Urinary bladder (tissue), 4 donors: ENCODE measurements around the gene MYH14. TPM values are rescaled to one million over a fixed set of nuclear protein-coding genes. Genes with fewer than 3 reads are reported as not detected.
"Not testable (repeated sequence)": the region's sequence is repeated elsewhere in the genome, so short reads cannot be mapped to it uniquely, and the experiment has no call there.

Experiments
- DNase-seq: peaks from one replicate; pipeline ENCODE4 v3.0.0-alpha.2; 2015; ENCODE audit errors: extremely low spot score
- H3K27ac ChIP-seq: one replicate; pipeline ENCODE4 v1.5.1; 2013; ENCODE audit warnings: low read depth, mild to moderate bottlenecking, moderate library complexity
- H3K36me3 ChIP-seq: one replicate; pipeline ENCODE4 v1.6.1; 2013; ENCODE audit warnings: mild to moderate bottlenecking, moderate library complexity; ENCODE audit not compliant: insufficient read depth
- H3K4me1 ChIP-seq: one replicate; pipeline ENCODE4 v1.6.1; 2013; ENCODE audit warnings: mild to moderate bottlenecking, moderate library complexity; ENCODE audit not compliant: insufficient read depth
- H3K4me3 ChIP-seq: one replicate; pipeline ENCODE4 v1.5.1; 2013; ENCODE audit warnings: low read depth, low read length
- WGBS: extraction: QIAGEN DNeasy Blood & Tissue Kit; methylation state at CpG from one replicate; pipeline ENCODE4 v1.1.7; 2013; 5-methylcytosine and 5-hydroxymethylcytosine counted together
- polyA plus RNA-seq: library from polyadenylated mRNA; stranded (reverse); fragments of 200-250 nt; gene quantifications from one replicate; pipeline ENCODE4 v1.2.3, GENCODE V29; 2013
- total RNA-seq: library from RNA; depleted of rRNA; stranded (reverse); fragments of >200 nt; gene quantifications from one replicate; pipeline ENCODE4 v1.2.3, GENCODE V29; 2014
- donor health status: healthy with polysubstance abuse.
- donor health status: healthy.

The MYH14 gene
- total and polyA plus RNA-seq, 2 donors: 7.0 to 15.5 TPM

DNA sequence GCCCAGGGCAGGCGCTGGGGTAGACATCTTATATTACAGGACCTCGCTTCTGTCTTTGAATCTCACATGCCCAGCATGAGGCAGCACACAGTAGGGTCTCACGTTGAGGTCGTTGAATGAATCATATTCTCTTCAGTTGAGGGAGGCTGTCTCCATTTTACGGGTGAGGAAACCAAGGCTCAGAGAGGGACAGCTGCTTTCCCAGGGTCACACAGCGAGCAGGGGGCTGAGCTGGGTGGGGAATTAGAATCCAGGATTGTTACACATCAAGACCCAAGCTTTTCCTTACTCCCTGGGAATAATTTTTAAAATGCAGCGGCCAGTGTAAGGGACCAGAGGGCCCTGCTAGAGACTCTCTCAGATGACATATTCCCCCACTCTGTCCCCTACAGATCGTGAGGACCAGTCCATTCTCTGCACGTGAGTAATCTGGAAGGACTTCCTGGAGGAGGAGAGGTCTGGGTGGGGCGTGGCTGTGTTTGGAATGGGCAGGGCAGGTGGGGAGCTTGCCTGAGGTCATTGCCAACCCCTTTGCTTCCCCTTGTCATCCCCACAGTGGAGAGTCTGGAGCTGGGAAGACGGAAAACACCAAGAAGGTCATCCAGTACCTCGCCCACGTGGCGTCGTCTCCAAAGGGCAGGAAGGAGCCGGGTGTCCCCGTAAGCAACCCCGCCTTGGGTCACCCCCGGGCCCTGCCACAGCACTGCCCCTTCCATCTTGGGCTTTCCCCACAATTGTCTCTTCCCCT lies 19.4 kb downstream of the MYH14 start:
- no peaks in the 10 kb centered on the region for H3K4me1 ChIP-seq
- no peak overlapping the region for H3K27ac ChIP-seq
- WGBS: 86% methylated on average over 19 of the region's 19 CpGs
- no peaks in the 10 kb centered on the region for H3K36me3 ChIP-seq
- no peak for DNase-seq
- H3K4me3 ChIP-seq: no peak overlapping the region

GRCh38 chr19:50223439-50223716 lies 20.0 kb downstream of the MYH14 start:
- Histone ChIP-seq H3K4me1 (no peaks in the 10 kb centered on the region), H3K4me3 (no peak overlapping the region), H3K36me3 (no peaks in the 10 kb centered on the region), H3K27ac (no peak overlapping the region)
- 88% methylated on average over 3 of the region's 3 CpGs for WGBS
- no peak for DNase-seq

DNA sequence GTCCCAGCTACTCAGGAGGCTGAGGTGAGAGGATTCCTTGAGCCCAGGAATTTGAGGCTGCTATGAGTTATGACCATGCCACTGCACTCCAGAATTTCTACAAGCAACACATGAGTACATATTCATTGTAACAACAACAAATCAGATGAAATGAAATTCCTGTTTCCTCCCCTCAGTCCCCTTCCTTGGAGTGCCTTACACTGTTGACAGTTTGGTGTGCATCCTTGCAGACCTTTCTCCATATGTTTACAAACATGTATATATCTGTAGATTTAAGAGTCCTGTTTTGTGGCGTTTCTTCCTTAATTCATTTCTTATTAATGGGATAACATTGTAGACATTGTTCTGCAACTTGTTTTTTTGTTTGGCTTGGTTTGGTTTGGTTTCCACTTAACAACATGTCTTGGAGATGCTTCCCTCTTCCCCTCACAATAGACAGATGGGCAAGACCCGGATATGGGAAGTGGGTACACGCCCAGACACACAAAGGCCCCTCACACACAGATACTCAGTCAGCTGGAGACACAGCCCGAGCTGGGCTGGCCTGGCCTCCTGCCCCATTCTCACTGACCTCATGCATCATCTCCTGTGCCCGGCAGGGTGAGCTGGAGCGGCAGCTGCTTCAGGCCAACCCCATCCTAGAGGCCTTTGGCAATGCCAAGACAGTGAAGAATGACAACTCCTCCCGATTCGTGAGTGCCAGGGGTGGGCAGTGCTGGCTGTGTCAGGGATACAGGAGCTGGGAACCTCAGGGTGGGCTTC lies 21.7 kb downstream of the MYH14 start:
- Histone ChIP-seq H3K4me3 (no peak overlapping the region), H3K4me1 (no peaks in the 10 kb centered on the region), H3K36me3 (no peaks in the 10 kb centered on the region), H3K27ac (no peak overlapping the region)
- WGBS: 65% methylated on average over 8 of the region's 8 CpGs
- DNase-seq: no peak

DNA sequence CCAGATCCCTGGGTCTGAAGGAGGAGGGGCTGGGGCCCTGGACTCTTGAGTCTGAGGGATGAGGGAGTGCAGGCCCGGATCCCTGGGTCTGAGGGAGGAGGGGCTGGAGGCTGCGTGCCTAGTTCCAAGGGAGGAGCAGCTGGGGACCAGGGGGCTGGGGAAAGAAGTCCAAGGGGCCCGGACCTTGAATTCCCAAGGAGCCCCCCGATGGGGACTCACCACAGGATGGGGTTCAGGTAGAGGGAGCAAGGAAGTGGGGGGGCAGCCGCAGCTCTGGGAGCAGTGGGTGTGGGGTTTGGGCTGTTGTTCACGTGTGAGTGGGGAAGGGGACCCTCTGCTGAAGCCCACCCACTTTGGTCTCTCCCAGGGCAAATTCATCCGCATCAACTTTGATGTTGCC lies 23.1 kb downstream of the MYH14 start:
- no peaks in the 10 kb centered on the region for H3K4me1 ChIP-seq
- H3K27ac ChIP-seq: no peak overlapping the region
- H3K4me3 ChIP-seq: no peak overlapping the region
- no peaks in the 10 kb centered on the region for H3K36me3 ChIP-seq
- WGBS: 58% methylated on average over 7 of the region's 7 CpGs
- no peak for DNase-seq

DNA sequence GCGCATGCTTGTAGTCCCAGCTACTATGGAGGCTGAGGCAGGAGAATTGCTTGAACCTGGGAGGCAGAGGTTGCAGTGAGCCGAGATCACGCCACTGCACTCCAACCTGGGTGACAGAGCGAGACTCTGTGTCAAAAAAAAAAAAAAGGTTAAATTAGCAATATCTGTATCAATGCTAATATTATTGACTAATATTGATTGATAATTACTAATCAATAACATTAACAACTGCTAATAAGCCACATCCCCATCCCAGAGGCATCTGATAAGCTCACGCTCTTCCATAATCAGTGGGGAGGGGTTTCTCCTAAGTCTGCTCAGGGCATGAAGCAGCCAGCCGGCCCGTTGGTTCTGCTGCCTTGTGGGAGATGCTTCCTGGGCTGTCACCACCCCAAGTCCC lies 24.7 kb downstream of the MYH14 start:
- H3K4me1 ChIP-seq, DNase-seq, H3K36me3 ChIP-seq, H3K27ac ChIP-seq, H3K4me3 ChIP-seq: not testable (repeated sequence)
- 77% methylated on average over 7 of the region's 7 CpGs for WGBS

GRCh38 chr19:50230379-50231351 lies 27.2 kb downstream of the MYH14 start:
- DNase-seq: no peak
- no peaks in the 10 kb centered on the region for H3K4me1 ChIP-seq
- no peak overlapping the region for H3K27ac ChIP-seq
- WGBS: 76% methylated on average over 56 of the region's 56 CpGs
- H3K4me3 ChIP-seq: no peak overlapping the region
- H3K36me3 ChIP-seq: no peaks in the 10 kb centered on the region

DNA sequence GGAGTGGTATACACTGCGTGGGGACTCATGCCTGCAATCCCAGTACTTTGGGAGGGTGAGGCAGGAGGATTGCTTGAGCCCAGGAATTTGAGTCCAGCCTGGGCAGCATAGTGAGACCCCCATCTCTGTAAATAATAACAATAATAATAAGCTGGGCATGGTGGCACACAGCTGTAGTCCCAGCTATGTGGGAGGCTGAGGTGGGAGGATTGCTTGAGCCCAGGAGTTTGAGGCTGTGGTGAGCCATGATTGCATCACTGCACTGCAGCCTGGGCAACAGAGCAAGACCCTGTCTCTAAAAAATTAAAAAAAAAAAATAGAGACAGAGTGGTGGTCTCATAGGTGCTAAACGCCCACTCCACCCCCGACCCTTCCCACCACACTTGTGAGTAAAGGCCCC lies 28.0 kb downstream of the MYH14 start:
- not testable (repeated sequence) for H3K27ac ChIP-seq, H3K36me3 ChIP-seq, H3K4me3 ChIP-seq, H3K4me1 ChIP-seq, DNase-seq
- WGBS: 84% methylated on average over 3 of the region's 3 CpGs

DNA sequence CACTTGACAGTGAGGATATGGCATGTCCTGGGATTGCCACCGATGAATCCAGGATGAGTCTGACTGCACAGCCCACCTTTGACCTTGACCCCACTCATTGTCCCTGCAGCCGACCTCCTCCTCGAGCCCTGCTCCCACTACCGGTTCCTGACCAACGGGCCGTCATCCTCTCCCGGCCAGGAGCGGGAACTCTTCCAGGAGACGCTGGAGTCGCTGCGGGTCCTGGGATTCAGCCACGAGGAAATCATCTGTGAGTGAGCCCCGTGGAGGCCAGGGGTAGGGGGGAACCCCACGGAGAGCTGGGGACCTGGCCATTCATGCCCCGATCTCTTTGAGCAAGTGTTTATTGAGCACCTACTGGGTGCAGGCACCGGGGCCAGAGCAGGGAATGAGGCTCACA lies 28.4 kb downstream of the MYH14 start:
- DNase-seq: no peak
- Histone ChIP-seq H3K4me3 (no peak overlapping the region), H3K4me1 (no peaks in the 10 kb centered on the region), H3K27ac (no peak overlapping the region), H3K36me3 (no peaks in the 10 kb centered on the region)
- WGBS: 77% methylated on average over 16 of the region's 16 CpGs

DNA sequence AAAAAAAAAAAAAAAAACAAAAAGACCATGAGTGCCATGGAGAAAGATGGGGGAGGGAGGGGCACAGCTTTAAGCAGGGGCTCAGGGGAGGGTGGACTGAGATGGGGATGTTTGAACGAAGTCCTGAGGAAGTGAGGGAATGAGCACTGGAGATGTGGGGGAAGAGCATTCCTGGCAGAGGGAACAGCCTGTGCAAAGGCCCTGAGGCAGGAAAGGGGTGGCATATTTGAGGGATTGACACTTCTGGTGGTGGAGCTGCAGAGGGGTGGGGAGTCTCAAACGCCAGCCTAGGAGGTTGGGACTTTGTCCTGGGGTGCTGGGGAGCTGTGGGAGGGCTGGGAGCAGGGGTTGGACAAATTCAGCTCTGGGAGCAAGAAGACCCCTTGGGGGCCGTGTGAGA lies 29.2 kb downstream of the MYH14 start:
- no peaks in the 10 kb centered on the region for H3K4me1 ChIP-seq
- no peak overlapping the region for H3K27ac ChIP-seq
- no peaks in the 10 kb centered on the region for H3K36me3 ChIP-seq
- DNase-seq: no peak
- no peak overlapping the region for H3K4me3 ChIP-seq
- 56% methylated on average over 3 of the region's 3 CpGs for WGBS

DNA sequence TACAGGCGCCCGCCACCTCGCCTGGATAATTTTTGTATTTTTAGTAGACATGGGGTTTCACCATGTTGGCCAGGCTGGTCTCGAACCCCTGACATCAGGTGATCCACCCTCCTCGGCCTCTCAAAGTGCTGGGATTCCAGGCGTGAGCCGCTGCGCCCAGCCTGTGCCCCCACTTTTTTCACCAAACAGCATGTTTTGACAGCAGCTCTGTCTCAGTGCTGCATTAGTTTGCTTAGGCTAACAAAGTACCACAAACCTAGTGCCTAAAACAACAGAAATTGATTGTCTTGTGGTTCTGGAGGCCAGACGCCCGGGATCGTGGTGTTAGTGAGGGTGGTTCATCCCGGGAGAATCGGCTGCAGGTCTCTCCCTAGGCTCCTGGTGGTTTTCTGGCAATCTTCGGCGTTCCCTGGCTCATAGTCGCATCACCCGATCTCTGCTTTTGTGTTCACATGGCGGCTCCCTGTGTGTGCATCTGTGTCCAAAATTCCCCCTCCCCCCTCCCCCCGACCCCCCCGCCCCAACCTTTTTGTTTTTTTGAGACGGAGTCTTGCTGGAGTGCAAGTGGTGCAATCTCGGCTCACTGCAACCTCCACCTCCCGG lies 30.0 kb downstream of the MYH14 start:
- no peaks in the 10 kb centered on the region for H3K36me3 ChIP-seq
- no peaks in the 10 kb centered on the region for H3K4me1 ChIP-seq
- DNase-seq: no peak
- no peak overlapping the region for H3K4me3 ChIP-seq
- H3K27ac ChIP-seq: no peak overlapping the region
- WGBS: 78% methylated on average over 23 of the region's 23 CpGs

GRCh38 chr19:50237493-50237892 lies 34.1 kb downstream of the MYH14 start:
- not testable (repeated sequence) for H3K4me1 ChIP-seq, DNase-seq, H3K4me3 ChIP-seq, H3K36me3 ChIP-seq, H3K27ac ChIP-seq
- WGBS: 38% methylated on average over 11 of the region's 11 CpGs

DNA sequence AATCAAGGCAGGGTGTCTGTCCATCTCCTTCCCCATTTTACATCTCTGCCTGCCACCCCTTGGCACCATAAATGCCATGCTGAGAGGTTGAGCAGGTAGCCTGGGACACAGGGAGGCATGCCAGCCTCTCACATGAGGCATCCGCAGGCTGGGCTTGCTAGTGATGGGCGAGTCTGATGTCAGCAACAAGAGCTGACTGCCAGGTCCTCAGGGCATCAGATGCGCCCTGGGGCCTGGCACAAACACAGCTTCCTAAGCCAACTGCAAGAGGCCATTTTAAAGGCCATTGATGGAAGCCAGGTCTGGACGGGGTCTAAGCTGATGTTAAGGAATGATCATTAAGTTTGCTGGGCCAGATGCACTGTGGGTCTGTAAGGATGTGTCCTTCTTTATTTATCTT lies 34.6 kb downstream of the MYH14 start:
- Histone ChIP-seq H3K4me1 (no peaks in the 10 kb centered on the region), H3K4me3 (no peak overlapping the region), H3K27ac (no peak overlapping the region), H3K36me3 (no peaks in the 10 kb centered on the region)
- no peak for DNase-seq
- 87% methylated on average over 4 of the region's 4 CpGs for WGBS

DNA sequence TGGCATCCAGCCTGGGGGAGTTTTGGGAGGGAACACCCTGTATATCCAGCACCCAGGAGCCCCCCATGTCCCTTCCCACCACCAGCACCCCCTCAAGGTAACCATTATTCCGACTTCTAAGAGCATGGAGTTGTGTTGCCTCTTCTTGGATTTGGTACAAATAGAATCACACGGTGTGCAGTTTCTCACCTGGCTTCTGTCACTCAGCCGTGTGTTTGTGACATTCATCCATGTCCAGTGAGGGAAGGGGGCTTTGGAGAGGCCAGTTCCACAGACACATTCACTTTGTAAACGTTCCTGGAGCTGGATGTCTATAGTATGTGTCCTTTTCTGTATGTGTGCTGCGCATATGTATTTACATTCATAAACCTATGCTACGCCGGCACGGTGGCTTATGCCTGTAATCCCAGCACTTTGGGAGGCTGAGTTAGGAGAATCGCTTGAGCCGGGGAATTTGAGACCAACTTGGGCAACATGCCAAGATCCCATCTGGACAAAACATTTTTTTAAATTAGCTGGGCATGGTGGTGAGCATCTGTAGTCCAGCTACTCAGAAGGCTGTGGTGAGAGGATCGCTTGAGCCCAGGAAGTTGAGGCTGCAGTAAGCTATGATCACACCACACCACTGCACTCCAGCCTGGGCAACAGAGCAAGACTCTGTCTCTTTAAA lies 36.6 kb downstream of the MYH14 start:
- Histone ChIP-seq H3K27ac (no peak overlapping the region), H3K4me3 (no peak overlapping the region), H3K4me1 (no peaks in the 10 kb centered on the region), H3K36me3 (no peaks in the 10 kb centered on the region)
- WGBS: 64% methylated on average over 11 of the region's 11 CpGs
- no peak for DNase-seq
